ENCODE results near the gene EXOC2.
"Not testable (repeated sequence)": the region's sequence is repeated elsewhere in the genome, so short reads cannot be mapped to it uniquely, and the experiment has no call there.

The EXOC2 gene

GRCh38 chr6:633611-634010 lies 59.3 kb downstream of the EXOC2 start:
- peak in 1 of 2 donors; percentile 5 for DNase-seq

- no peak for DNase-seq
These were observed 64.2 kb downstream of the EXOC2 start for GRCh38 chr6:628766-629165.

GRCh38 chr6:626236-626635 lies 66.7 kb downstream of the EXOC2 start:
- DNase-seq: no peak

- no peak for DNase-seq
These were observed 68.0 kb downstream of the EXOC2 start for GRCh38 chr6:624979-625378.

- no peak for DNase-seq
These were observed 70.5 kb downstream of the EXOC2 start for GRCh38 chr6:622462-622861.

GRCh38 chr6:621931-622330 lies 71.0 kb downstream of the EXOC2 start:
- no peak for DNase-seq

- no peak for DNase-seq
These were observed 72.0 kb downstream of the EXOC2 start for GRCh38 chr6:620950-621349.

- DNase-seq: no peak
These were observed 72.8 kb downstream of the EXOC2 start for GRCh38 chr6:620166-620565.

- DNase-seq: no peak
These were observed 75.4 kb downstream of the EXOC2 start for GRCh38 chr6:617456-618100.

GRCh38 chr6:613981-614380 lies 79.0 kb downstream of the EXOC2 start:
- no peak for DNase-seq

GRCh38 chr6:611928-612327 lies 81.0 kb downstream of the EXOC2 start:
- no peak for DNase-seq

GRCh38 chr6:610882-611281 lies 82.1 kb downstream of the EXOC2 start:
- DNase-seq: peak; percentile 64 to 69

GRCh38 chr6:609905-610304 lies 83.0 kb downstream of the EXOC2 start:
- DNase-seq: no peak

- DNase-seq: no peak
These were observed 86.0 kb downstream of the EXOC2 start for GRCh38 chr6:606829-607379.

- not testable (repeated sequence) for DNase-seq
These were observed 87.0 kb downstream of the EXOC2 start for GRCh38 chr6:605895-606294.

GRCh38 chr6:604579-604978 lies 88.4 kb downstream of the EXOC2 start:
- no peak for DNase-seq

- DNase-seq: no peak
These were observed 89.7 kb downstream of the EXOC2 start for GRCh38 chr6:603265-603664.

GRCh38 chr6:599576-600448 lies 93.1 kb downstream of the EXOC2 start:
- DNase-seq: no peak

GRCh38 chr6:593907-594212 lies 99.1 kb downstream of the EXOC2 start:
- no peak for DNase-seq

GRCh38 chr6:593139-593906 lies 99.6 kb downstream of the EXOC2 start:
- peak; percentile 27 to 92 for DNase-seq

- DNase-seq: no peak
These were observed 103.8 kb downstream of the EXOC2 start for GRCh38 chr6:589090-589489.

- DNase-seq: no peak
These were observed 106.4 kb downstream of the EXOC2 start for GRCh38 chr6:586553-586952.

- no peak for DNase-seq
These were observed 109.3 kb downstream of the EXOC2 start for GRCh38 chr6:583635-584034.

GRCh38 chr6:583116-583515 lies 109.8 kb downstream of the EXOC2 start:
- no peak for DNase-seq

All from inflammatory macrophage treated with lipopolysaccharide for 1 hour (primary cell).